A549 (cell line): Measurements from ENCODE around the gene CFAP43. TPM values are rescaled to one million over a fixed set of nuclear protein-coding genes. Genes with fewer than 3 reads are reported as not detected.

Experiments used
- ATAC-seq, 2 experiments: fragments of 200-7000 bp in 1 of 2; fragments of >200 bp in 1 of 2; cut with Nextera tagmentation in 1 of 2; cut with Tn5 transposase in 1 of 2; 3 replicates each; pipeline versions ENCODE4 v1.8.0 to v1.9.1; 2018 to 2020; ENCODE audit warnings: mild to moderate bottlenecking in 1 of 2, moderate library complexity in 1 of 2
- CTCF ChIA-PET: fragments of 300-600 bp; sonication (Branson Sonifier 250); formaldehyde crosslinking; extraction: SDS; loops from one replicate; lab custom pipeline; 2021; ENCODE audit warnings: antibody characterized with exemption, inconsistent platforms; lab: Yijun Ruan, JAX
- POLR2A ChIA-PET: fragments of 350-600 bp; formaldehyde crosslinking; extraction: SDS; loops from one replicate; lab custom pipeline; 2021; ENCODE audit warnings: antibody characterized with exemption, inconsistent platforms; lab: Yijun Ruan, JAX
- DNase-seq, 2 experiments: peaks; one replicate each; pipeline versions ENCODE4 v3.0.0 to v3.0.0-alpha.2; 2011 to 2016; ENCODE audit warnings: low read depth in 1 of 2, low spot score in 1 of 2
- FAIRE-seq: peaks from 2 replicates; lab custom pipeline; 2011; peaks lifted over from hg19 to GRCh38; lab: Jason Lieb, UNC
- H3K27ac ChIP-seq, 2 experiments: fragments of >200 bp; sonication (Bioruptor Twin); formaldehyde crosslinking; 3 replicates each; pipeline ENCODE4 v1.5.1; 2016 to 2017
- H3K4me1 ChIP-seq: fragments of >200 bp; sonication (Bioruptor Twin); formaldehyde crosslinking; 3 replicates; pipeline ENCODE4 v1.6.1; 2016
- H3K4me2 ChIP-seq: fragments of >200 bp; sonication (Bioruptor Twin); formaldehyde crosslinking; 3 replicates; pipeline ENCODE4 v1.6.1; 2016
- H3K4me3 ChIP-seq: fragments of >200 bp; sonication (Bioruptor Twin); formaldehyde crosslinking; 3 replicates; pipeline ENCODE4 v1.5.1; 2016
- H3K9me3 ChIP-seq: fragments of >200 bp; sonication (Bioruptor Twin); formaldehyde crosslinking; 3 replicates; pipeline ENCODE4 v1.6.1; 2016
- BHLHE40 ChIP-seq: IDR thresholded peaks from 2 replicates; pipeline ENCODE4 v1.6.1; 2012; ENCODE audit warnings: low read depth, low read length, inconsistent platforms
- CBX8 ChIP-seq: fragments of 200-600 bp; sonication (generic); IDR thresholded peaks from 2 replicates; pipeline ENCODE4 v1.6.1; 2016
- CHD4 ChIP-seq: fragments of 200-600 bp; sonication (generic); IDR thresholded peaks from 2 replicates; pipeline ENCODE4 v1.6.1; 2016; ENCODE audit warnings: antibody characterized with exemption, mild to moderate bottlenecking, borderline replicate concordance
- EP300 ChIP-seq, 2 experiments: fragments of >200 bp; sonication (Bioruptor Twin); formaldehyde crosslinking; IDR thresholded peaks; 2 replicates in 1 of 2; 3 replicates in 1 of 2; pipeline ENCODE4 v1.6.1; 2016 to 2017
- FOSB ChIP-seq: fragments of 250-450 bp; sonication (Bioruptor Pico); IDR thresholded peaks from 2 replicates; pipeline ENCODE4 v1.5.0; 2020; ENCODE audit warnings: mild to moderate bottlenecking, moderate library complexity
- GATA3 ChIP-seq: IDR thresholded peaks from 2 replicates; pipeline ENCODE4 v1.6.1; 2012; ENCODE audit warnings: borderline replicate concordance
- HOXA7 ChIP-seq: fragments of 250-450 bp; sonication (Bioruptor Pico); IDR thresholded peaks from 2 replicates; pipeline ENCODE4 v1.5.0; 2020; ENCODE audit warnings: mild to moderate bottlenecking, moderate library complexity
- HOXB13 ChIP-seq: fragments of 250-450 bp; sonication (Bioruptor Pico); IDR thresholded peaks from 2 replicates; pipeline ENCODE4 v1.5.0; 2020; ENCODE audit warnings: low read depth, mild to moderate bottlenecking, moderate library complexity
- HOXB5 ChIP-seq: fragments of 250-450 bp; sonication (Bioruptor Pico); IDR thresholded peaks from 2 replicates; pipeline ENCODE4 v1.5.0; 2020; ENCODE audit warnings: mild to moderate bottlenecking, moderate library complexity
- KDM5A ChIP-seq: fragments of 200-600 bp; sonication (generic); IDR thresholded peaks from 2 replicates; pipeline ENCODE4 v1.6.1; 2016; ENCODE audit warnings: antibody characterized with exemption, mild to moderate bottlenecking
- MAFK ChIP-seq: fragments of 450-650 bp; IDR thresholded peaks from 2 replicates; pipeline ENCODE4 v1.6.1; 2014; ENCODE audit not compliant: partially characterized antibody
- NFE2L2 ChIP-seq: fragments of 150-350 bp; conservative IDR thresholded peaks from 2 replicates; pipeline ENCODE4 v1.6.1; 2014; ENCODE audit warnings: low read length
- PHF8 ChIP-seq: fragments of 200-600 bp; sonication (generic); IDR thresholded peaks from 2 replicates; pipeline ENCODE4 v1.6.1; 2016; ENCODE audit warnings: low read depth, mild to moderate bottlenecking, antibody characterized with exemption, moderate library complexity, borderline replicate concordance
- RAD21 ChIP-seq, 2 experiments: fragments of >200 bp in 1 of 2; sonication (Bioruptor Twin) in 1 of 2; formaldehyde crosslinking in 1 of 2; IDR thresholded peaks in 1 of 2; conservative IDR thresholded peaks in 1 of 2; 2 replicates in 1 of 2; 3 replicates in 1 of 2; pipeline ENCODE4 v1.6.1; 2012 to 2018; ENCODE audit warnings: inconsistent platforms in 1 of 2
- REST ChIP-seq: fragments of 200-600 bp; sonication (generic); IDR thresholded peaks from 2 replicates; pipeline ENCODE4 v1.6.1; 2016; ENCODE audit warnings: antibody characterized with exemption, mild to moderate bottlenecking, moderate library complexity
- TFCP2L1 ChIP-seq: fragments of 250-450 bp; sonication (Bioruptor Pico); IDR thresholded peaks from 2 replicates; pipeline ENCODE4 v1.5.0; 2021; ENCODE audit warnings: mild to moderate bottlenecking
- USF2 ChIP-seq: fragments of 450-650 bp; IDR thresholded peaks from 2 replicates; pipeline ENCODE4 v1.6.1; 2014; ENCODE audit warnings: antibody characterized with exemption
- ZNF302 ChIP-seq: fragments of 250-450 bp; sonication (Bioruptor Pico); IDR thresholded peaks from 2 replicates; pipeline ENCODE4 v1.9.0; 2021; ENCODE audit warnings: inconsistent platforms, mild to moderate bottlenecking, moderate library complexity
- ZSCAN20 ChIP-seq: fragments of 250-450 bp; sonication (Bioruptor Pico); IDR thresholded peaks from 2 replicates; pipeline ENCODE4 v1.8.0; 2022; ENCODE audit warnings: mild to moderate bottlenecking, moderate library complexity
- WGBS: methylation state at CpG from one replicate; pipeline ENCODE4 v1.1.6; 2017; ENCODE audit errors: missing lambda C conversion rate; 5-methylcytosine and 5-hydroxymethylcytosine counted together
- polyA plus RNA-seq, 4 experiments: library from polyadenylated mRNA; depleted of rRNA in 3 of 4; stranded (reverse); fragments of >200 nt; fragmentation: RNase III in 1 of 4; extraction: RNeasy Plus Mini Kit Qiagen cat#74134 plus additional on column Dnase treatment in 1 of 4; gene quantifications; 2 replicates in 3 of 4; 3 replicates in 1 of 4; pipeline ENCODE4 v1.2.3, GENCODE V29; 2011 to 2017

CFAP43 gene
- polyA plus RNA-seq, 2 of the 4 experiments (the other 2 are of a cell fraction), result 0.31 to 0.75 TPM

GRCh38 chr10:104089621-104090020 lies 142.5 kb downstream of the CFAP43 start:
- TF ChIP-seq TFCP2L1 (no peak), KDM5A (no peak), CBX8 (no peak), RAD21 (conservative IDR thresholded peaks at IDR 0.05 in 1 of 2, IDR thresholded peaks at IDR 0.05 in 1 of 2) (no peak), BHLHE40 (no peak), HOXB5 (CRISPR knock-in tag) (no peak), GATA3 (no peak), ZSCAN20 (CRISPR knock-in tag) (no peak), EP300 (IDR thresholded peaks at IDR 0.05) (no peak), HOXA7 (CRISPR knock-in tag) (no peak), FOSB (CRISPR knock-in tag) (no peak)
- no peak overlapping the region for H3K27ac ChIP-seq
- POLR2A ChIA-PET, result no interaction called here
- no peak overlapping the region for H3K4me2 ChIP-seq
- no peak for ATAC-seq
- H3K9me3 ChIP-seq, result peaks cover 17% of the 10 kb centered on the region
- DNase-seq, result no peak
- no peak overlapping the region for H3K4me3 ChIP-seq
- CTCF ChIA-PET, result interaction anchor here (1.1 to 1.3 kb wide), 3 partner anchors 12 to 205 kb away, joined by 3 to 10 read pairs (median 5); partner anchors contain the start of gene SFR1
- peaks cover 8% of the 10 kb centered on the region; the same call in 2 of the 3 replicates for H3K4me1 ChIP-seq
- 89% methylated on average over 3 of the region's 3 CpGs for WGBS
- FAIRE-seq, result no peak

- no peak overlapping the region for H3K4me2 ChIP-seq
- CTCF ChIA-PET, result interaction anchor here (0.6 kb wide), 1 partner anchor 152 kb away, joined by 3 read pairs; no protein-coding TSS in a partner anchor
These were observed 143.9 kb downstream of the CFAP43 start for GRCh38 chr10:104088239-104088638.

More at GRCh38 chr10:104088239-104088638, 143.9 kb downstream of the CFAP43 start:
- ATAC-seq, result no peak
- H3K4me1 ChIP-seq, result peaks cover 8% of the 10 kb centered on the region; the same call in 2 of the 3 replicates
- H3K9me3 ChIP-seq, result peaks cover 11% of the 10 kb centered on the region; the same call in 2 of the 3 replicates
- POLR2A ChIA-PET, result no interaction called here
- H3K27ac ChIP-seq, result no peak overlapping the region
- no peak overlapping the region for H3K4me3 ChIP-seq
- no peak for DNase-seq
- TF ChIP-seq NFE2L2, result no peak
- TF ChIP-seq USF2, result no peak
- TF ChIP-seq MAFK, result no peak
- no peak for TF ChIP-seq REST
- no peak for TF ChIP-seq PHF8
- TF ChIP-seq ZNF302 (CRISPR knock-in tag), result no peak
- no peak for TF ChIP-seq CHD4
- TF ChIP-seq TFCP2L1, result no peak
- no peak for TF ChIP-seq HOXB13
- TF ChIP-seq KDM5A, result no peak
- 76% methylated on average over 5 of the region's 5 CpGs for WGBS
- no peak for FAIRE-seq
